Measurements from ENCODE around the gene BANK1.

The BANK1 gene

GRCh38 chr4:101942891-101943290 lies 152.4 kb downstream of the BANK1 start:
- H3K27ac ChIP-seq, result no peak overlapping the region
- TF ChIP-seq ZFX (IDR thresholded peaks at IDR 0.05; ENCODE audit: borderline replicate concordance), result no peak
- no peak for TF ChIP-seq CTCF (IDR thresholded peaks at IDR 0.05)

GRCh38 chr4:101944649-101945048 lies 154.1 kb downstream of the BANK1 start:
- peak overlapping the region; percentile 60 for H3K27ac ChIP-seq
- TF ChIP-seq CTCF (IDR thresholded peaks at IDR 0.05), result no peak

GRCh38 chr4:101948055-101948454 lies 157.5 kb downstream of the BANK1 start:
- TF ChIP-seq ZFX (IDR thresholded peaks at IDR 0.05; ENCODE audit: borderline replicate concordance) (no peak), CTCF (IDR thresholded peaks at IDR 0.05) (no peak)
- H3K27ac ChIP-seq, result peak overlapping the region; percentile 89

- TF ChIP-seq CTCF (IDR thresholded peaks at IDR 0.05), result no peak
- H3K27ac ChIP-seq, result 0 out of 2 replicates have a peak overlapping the region, but pooled peaks have one; percentile 89
These were observed 158.4 kb downstream of the BANK1 start for GRCh38 chr4:101948951-101949350.

- peak overlapping the region; percentile 89 for H3K27ac ChIP-seq
- TF ChIP-seq CTCF (IDR thresholded peaks at IDR 0.05), result no peak
- TF ChIP-seq ZFX (IDR thresholded peaks at IDR 0.05; ENCODE audit: borderline replicate concordance), result no peak
These were observed 159.9 kb downstream of the BANK1 start for GRCh38 chr4:101950258-101950979.

- TF ChIP-seq CTCF (IDR thresholded peaks at IDR 0.05) (peak; percentile 40), ZFX (IDR thresholded peaks at IDR 0.05; ENCODE audit: borderline replicate concordance) (no peak)
- peak overlapping the region; percentile 89 for H3K27ac ChIP-seq
These were observed 162.5 kb downstream of the BANK1 start for GRCh38 chr4:101952985-101953384.

- H3K27ac ChIP-seq, result peak overlapping the region; percentile 89
- TF ChIP-seq ZFX (IDR thresholded peaks at IDR 0.05; ENCODE audit: borderline replicate concordance) (no peak), CTCF (IDR thresholded peaks at IDR 0.05) (no peak)
These were observed 163.4 kb downstream of the BANK1 start for GRCh38 chr4:101953949-101954348.

Measured in 22Rv1 (cell line).